Pancreas (tissue), 10 donors: ENCODE data around the gene FSTL4. TPM values are rescaled to one million over a fixed set of nuclear protein-coding genes. Genes with fewer than 3 reads are reported as not detected.

ENCODE experiments used
- ATAC-seq, 4 donors: fragments of 200-7000 bp; cut with Tn5 transposase; one replicate each; pipeline versions ENCODE4 v1.8.0 to v1.9.1; 2020; ENCODE audit warnings: mild to moderate bottlenecking in 4 of 4, moderate library complexity in 4 of 4
- DNase-seq, 6 donors: peaks; one replicate each; pipeline ENCODE4 v3.0.0-alpha.2; 2020
- FAIRE-seq: peaks from 2 replicates; lab custom pipeline; 2012; peaks lifted over from hg19 to GRCh38; lab: Jason Lieb, UNC
- H3K27ac ChIP-seq, 4 donors: fragments of 200-600 bp; sonication (generic); 1 replicate in 3 of 4; 2 replicates in 1 of 4; pipeline versions ENCODE4 v1.5.0 to v1.8.0; 2020
- H3K27me3 ChIP-seq, 4 donors: fragments of 200-600 bp; one replicate each; pipeline ENCODE4 v1.8.0; 2021
- H3K36me3 ChIP-seq, 3 donors: fragments of 200-600 bp; sonication (generic) in 1 of 3; one replicate each; pipeline versions ENCODE4 v1.5.0 to v1.8.0; 2020 to 2021
- H3K4me1 ChIP-seq, 3 donors: fragments of 200-600 bp; one replicate each; pipeline ENCODE4 v1.8.0; 2021
- H3K4me3 ChIP-seq, 4 donors: fragments of 200-600 bp; sonication (generic) in 2 of 4; one replicate each; pipeline versions ENCODE4 v1.5.0 to v1.8.0; 2020 to 2021
- H3K9me3 ChIP-seq, 4 donors: fragments of 200-600 bp; one replicate each; pipeline ENCODE4 v1.8.0; 2021
- WGBS, 2 donors: extraction: QIAGEN DNeasy Blood & Tissue Kit; methylation state at CpG; one replicate each; pipeline ENCODE4 v1.1.7; 2013; 5-methylcytosine and 5-hydroxymethylcytosine counted together
- intact Hi-C, 3 donors: fragments of 100-400 bp; cut with DNase I; formaldehyde crosslinking; loops; one replicate each; pipeline versions ENCODE4 v1.11.1 to v1.14.2; 2022
- polyA plus RNA-seq, 2 donors: library from polyadenylated mRNA; stranded (reverse); fragments of 200-250 nt; gene quantifications; one replicate each; pipeline ENCODE4 v1.2.3, GENCODE V29; 2013
- total RNA-seq, 6 donors: library from RNA; stranded (reverse); fragmentation: NEBNext Ultra II Directional in 4 of 6; extraction: Animal tissue kit (Norgen Biotek cat#: 25700) in 4 of 6; gene quantifications; one replicate each; pipeline versions ENCODE4 v1.2.1 to v1.2.4, GENCODE V29; 2021 to 2023
- TF ChIP-seq, protein P1 (sequence below), 4 donors: fragments of 200-600 bp; sonication (generic) in 3 of 4; IDR thresholded peaks; one replicate each; pipeline versions ENCODE4 v1.5.0 to v1.8.0; 2021; ENCODE audit warnings: antibody characterized with exemption in 4 of 4
- donor health status: healthy with polysubstance abuse.
- donor health status: DM: no; HTN: no; CAD: no; lungs with moderate emphysema.
- donor health status: DM: no; HTN: no; CAD: no.
- donor health status: control.
- donor health status: control.
- donor health status: Bipolar disorder and iron deficiency.
- donor health status: DM: yes; HTN: yes; CAD: no.
- donor health status: DM: no; HTN: no; CAD: no.
- donor health status: DM: no; HTN: no; CAD: no.
- donor health status: DM: yes; HTN: yes; CAD: no.

Gene FSTL4
- total and polyA plus RNA-seq, 8 donors, result 0.68 to 2.4 (median 1.4) TPM

- 92 to 94% methylated on average over 12 of the region's 12 CpGs for WGBS, 2 donors
- TF ChIP-seq, protein P1, sequence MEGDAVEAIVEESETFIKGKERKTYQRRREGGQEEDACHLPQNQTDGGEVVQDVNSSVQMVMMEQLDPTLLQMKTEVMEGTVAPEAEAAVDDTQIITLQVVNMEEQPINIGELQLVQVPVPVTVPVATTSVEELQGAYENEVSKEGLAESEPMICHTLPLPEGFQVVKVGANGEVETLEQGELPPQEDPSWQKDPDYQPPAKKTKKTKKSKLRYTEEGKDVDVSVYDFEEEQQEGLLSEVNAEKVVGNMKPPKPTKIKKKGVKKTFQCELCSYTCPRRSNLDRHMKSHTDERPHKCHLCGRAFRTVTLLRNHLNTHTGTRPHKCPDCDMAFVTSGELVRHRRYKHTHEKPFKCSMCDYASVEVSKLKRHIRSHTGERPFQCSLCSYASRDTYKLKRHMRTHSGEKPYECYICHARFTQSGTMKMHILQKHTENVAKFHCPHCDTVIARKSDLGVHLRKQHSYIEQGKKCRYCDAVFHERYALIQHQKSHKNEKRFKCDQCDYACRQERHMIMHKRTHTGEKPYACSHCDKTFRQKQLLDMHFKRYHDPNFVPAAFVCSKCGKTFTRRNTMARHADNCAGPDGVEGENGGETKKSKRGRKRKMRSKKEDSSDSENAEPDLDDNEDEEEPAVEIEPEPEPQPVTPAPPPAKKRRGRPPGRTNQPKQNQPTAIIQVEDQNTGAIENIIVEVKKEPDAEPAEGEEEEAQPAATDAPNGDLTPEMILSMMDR (IDR thresholded peaks at IDR 0.05), result no peak
- no peak overlapping the region for H3K4me3 ChIP-seq
- no peaks in the 10 kb centered on the region for H3K36me3 ChIP-seq
- H3K27ac ChIP-seq, result no peak overlapping the region
- H3K27me3 ChIP-seq, result no peaks in the 10 kb centered on the region
- intact Hi-C loops, result no loop called here
- H3K4me1 ChIP-seq, result no peaks in the 10 kb centered on the region
- no peak for ATAC-seq
- DNase-seq, result no peak
- H3K9me3 ChIP-seq, result no peaks in the 10 kb centered on the region
- no peak for FAIRE-seq
Measured at GRCh38 chr5:133336969-133337410, 275.4 kb downstream of the FSTL4 start.

GRCh38 chr5:133336121-133336968 lies 276.0 kb downstream of the FSTL4 start:
- WGBS, 2 donors, result 83 to 87% methylated on average over 11 to 12 of the region's 12 CpGs
- Histone ChIP-seq H3K4me3 (no peak overlapping the region), H3K27ac (no peak overlapping the region), H3K4me1 (no peaks in the 10 kb centered on the region), H3K27me3 (no peaks in the 10 kb centered on the region), H3K9me3 (no peaks in the 10 kb centered on the region), H3K36me3 (no peaks in the 10 kb centered on the region)
- TF ChIP-seq, protein P1 (IDR thresholded peaks at IDR 0.05), result no peak
- DNase-seq (no peak), ATAC-seq (no peak), FAIRE-seq (no peak)
- intact Hi-C loops, result no loop called here

DNA sequence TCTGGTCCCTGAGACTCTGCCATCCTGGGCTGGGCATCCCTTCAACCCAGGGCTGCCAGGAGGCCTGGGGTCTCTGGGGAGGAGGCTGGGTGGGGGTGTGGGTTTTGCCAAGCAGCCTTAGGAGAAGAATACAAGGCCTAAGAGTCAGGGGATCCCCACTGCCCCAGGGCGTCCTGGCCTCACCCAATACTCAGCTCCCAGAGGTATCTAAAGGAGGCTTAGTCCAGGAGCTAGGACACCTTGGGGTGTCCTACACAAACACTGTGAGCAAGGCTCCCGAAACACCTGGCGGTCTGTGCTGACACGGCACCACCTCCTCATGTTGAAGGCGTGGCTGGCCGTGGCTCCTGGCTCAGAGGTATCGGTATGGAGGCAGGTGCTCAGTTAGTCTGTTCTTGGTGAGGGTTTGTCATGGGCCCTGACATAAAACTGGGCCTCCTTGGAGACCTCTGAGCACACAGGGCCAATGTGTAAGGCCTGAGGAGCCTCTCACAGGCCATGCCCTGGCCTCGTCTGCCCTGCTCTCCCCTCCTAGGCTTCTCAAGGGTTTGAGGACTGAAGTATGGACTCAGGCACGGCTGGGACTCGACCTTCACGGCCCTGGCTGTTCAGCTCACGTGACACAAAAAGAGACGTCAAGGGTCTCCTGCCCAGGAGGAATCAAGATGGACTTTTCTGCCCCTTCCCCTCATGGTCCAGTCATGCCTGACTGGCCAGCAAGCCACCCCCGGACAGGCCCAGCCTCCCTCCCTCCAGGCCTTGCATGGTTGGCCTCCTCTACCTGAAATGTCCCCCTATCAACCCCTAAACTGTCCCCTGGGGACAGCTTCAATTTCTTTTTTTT lies 277.3 kb downstream of the FSTL4 start:
- no peaks in the 10 kb centered on the region for H3K9me3 ChIP-seq
- no peaks in the 10 kb centered on the region for H3K36me3 ChIP-seq
- no peaks in the 10 kb centered on the region for H3K27me3 ChIP-seq
- WGBS, 2 donors, result 90 to 93% methylated on average over 14 of the region's 14 CpGs
- no peaks in the 10 kb centered on the region for H3K4me1 ChIP-seq
- DNase-seq (no peak), ATAC-seq (no peak), FAIRE-seq (no peak)
- intact Hi-C loops, result no loop called here
- TF ChIP-seq, protein P1 (IDR thresholded peaks at IDR 0.05), result no peak
- H3K4me3 ChIP-seq, result no peak overlapping the region
- H3K27ac ChIP-seq, result no peak overlapping the region

GRCh38 chr5:133333326-133334150 lies 278.8 kb downstream of the FSTL4 start:
- Histone ChIP-seq H3K4me1 (no peaks in the 10 kb centered on the region), H3K4me3 (no peak overlapping the region), H3K9me3 (no peaks in the 10 kb centered on the region), H3K27ac (no peak overlapping the region), H3K36me3 (no peaks in the 10 kb centered on the region), H3K27me3 (no peaks in the 10 kb centered on the region)
- TF ChIP-seq, protein P1 (IDR thresholded peaks at IDR 0.05), result no peak
- no peak for FAIRE-seq
- DNase-seq, result no peak
- ATAC-seq, result no peak
- 70 to 81% methylated on average over 11 of the region's 11 CpGs for WGBS, 2 donors
- intact Hi-C loops, result no loop called here
